H1 (cell line): Measurements from ENCODE around the gene PLN. TPM values are rescaled to one million over a fixed set of nuclear protein-coding genes. Genes with fewer than 3 reads are reported as not detected.

ENCODE experiments used
- CTCF ChIA-PET: fragments of 300-600 bp; sonication (Branson Sonifier 250); formaldehyde crosslinking; loops from one replicate; lab custom pipeline; 2021; ENCODE audit not compliant: partially characterized antibody; lab: Charles Lee
- POLR2A ChIA-PET: fragments of 300-600 bp; sonication (Branson Sonifier 250); formaldehyde crosslinking; loops from one replicate; lab custom pipeline; 2021; ENCODE audit warnings: inconsistent platforms; ENCODE audit not compliant: partially characterized antibody; lab: Charles Lee
- DNase-seq, 2 experiments: peaks; one replicate each; pipeline versions ENCODE4 v3.0.0 to v3.0.0-alpha.2; 2010 to 2022; ENCODE audit warnings: low spot score in 2 of 2, low read depth in 1 of 2, mixed read lengths in 1 of 2
- FAIRE-seq: peaks from 2 replicates; lab custom pipeline; 2011; peaks lifted over from hg19 to GRCh38; lab: Jason Lieb, UNC
- H2AFZ ChIP-seq: 2 replicates; pipeline ENCODE4 v1.8.1; 2012; ENCODE audit warnings: low read length, inconsistent platforms
- H2AK5ac ChIP-seq: 2 replicates; pipeline ENCODE4 v1.6.1; 2013; ENCODE audit warnings: low read depth, low read length
- H2BK120ac ChIP-seq: replicated peaks from 2 replicates; pipeline ENCODE3; 2013; ENCODE audit warnings: low read depth, low read length, inconsistent platforms
- H2BK12ac ChIP-seq: 2 replicates; pipeline ENCODE4 v1.6.1; 2013; ENCODE audit warnings: low read depth, low read length
- H2BK15ac ChIP-seq: 2 replicates; pipeline ENCODE4 v1.6.1; 2013; ENCODE audit warnings: low read length
- H2BK20ac ChIP-seq: 2 replicates; pipeline ENCODE4 v1.6.1; 2013; ENCODE audit warnings: low read length
- H2BK5ac ChIP-seq: 2 replicates; pipeline ENCODE4 v1.6.1; 2013; ENCODE audit warnings: low read depth, low read length
- H3K14ac ChIP-seq: 2 replicates; pipeline ENCODE4 v1.6.1; 2013; ENCODE audit warnings: inconsistent platforms; ENCODE audit not compliant: insufficient read length
- H3K18ac ChIP-seq: 2 replicates; pipeline ENCODE4 v1.6.1; 2013; ENCODE audit warnings: low read length; ENCODE audit errors: extremely low read depth
- H3K23ac ChIP-seq: 2 replicates; pipeline ENCODE4 v1.6.1; 2013; ENCODE audit warnings: inconsistent platforms; ENCODE audit not compliant: insufficient read length
- H3K23me2 ChIP-seq: 2 replicates; pipeline ENCODE4 v1.6.1; 2013; ENCODE audit warnings: low read depth, low read length
- H3K27ac ChIP-seq: 2 replicates; pipeline ENCODE4 v1.6.1; 2011; ENCODE audit warnings: low read depth, low read length, inconsistent platforms
- H3K27me3 ChIP-seq, 4 experiments: replicated peaks in 1 of 4; 1 replicate in 1 of 4; 2 replicates in 3 of 4; pipeline versions ENCODE4 v1.6.1 to v1.8.1; 2011 to 2013; ENCODE audit warnings: low read length in 3 of 4, mild to moderate bottlenecking in 3 of 4, inconsistent platforms in 2 of 4, mixed read lengths in 2 of 4, moderate library complexity in 1 of 4; ENCODE audit not compliant: control insufficient read depth in 3 of 4, insufficient read depth in 3 of 4; ENCODE audit errors: extremely low read depth in 1 of 4
- H3K36me3 ChIP-seq, 4 experiments: 2 replicates each; pipeline versions ENCODE4 v1.6.1 to v1.8.1; 2011 to 2013; ENCODE audit warnings: mild to moderate bottlenecking in 4 of 4, low read length in 3 of 4, moderate library complexity in 2 of 4, control low read depth in 1 of 4, inconsistent platforms in 1 of 4; ENCODE audit not compliant: insufficient read depth in 4 of 4, control insufficient read depth in 2 of 4
- H3K4ac ChIP-seq: replicated peaks from 2 replicates; pipeline ENCODE3; 2013; ENCODE audit warnings: low read length, low read depth, mixed read lengths, inconsistent platforms; ENCODE audit not compliant: insufficient read length
- H3K4me1 ChIP-seq, 4 experiments: replicated peaks in 1 of 4; 1 replicate in 1 of 4; 2 replicates in 3 of 4; pipeline versions ENCODE4 v1.6.1 to v1.8.1; 2011 to 2013; ENCODE audit warnings: low read length in 3 of 4, inconsistent platforms in 2 of 4, mixed read lengths in 1 of 4; ENCODE audit not compliant: insufficient read depth in 4 of 4, control insufficient read depth in 3 of 4
- H3K4me2 ChIP-seq, 2 experiments: 2 replicates each; pipeline versions ENCODE4 v1.6.1 to v1.8.1; 2011 to 2013; ENCODE audit warnings: low read depth in 2 of 2, low read length in 2 of 2, control low read depth in 1 of 2, inconsistent platforms in 1 of 2, mild to moderate bottlenecking in 1 of 2; ENCODE audit not compliant: insufficient read depth in 1 of 2
- H3K4me3 ChIP-seq, 4 experiments: fragments of 200-600, 300-600 bp in 1 of 4; sonication (generic), shearing (Covaris generic), sonication (Bioruptor Twin) in 1 of 4; 2 replicates each; pipeline versions ENCODE4 v1.5.1 to v1.8.1; 2011 to 2016; ENCODE audit warnings: low read length in 4 of 4, low read depth in 3 of 4, control low read depth in 2 of 4, inconsistent platforms in 2 of 4, mild to moderate bottlenecking in 2 of 4, mixed read lengths in 1 of 4, moderate library complexity in 1 of 4; ENCODE audit not compliant: insufficient read depth in 2 of 4; ENCODE audit errors: extremely low read depth in 1 of 4
- H3K56ac ChIP-seq: replicated peaks from 2 replicates; pipeline ENCODE3; 2013; ENCODE audit warnings: low read depth, mild to moderate bottlenecking, mixed read lengths, low read length, inconsistent platforms; ENCODE audit not compliant: insufficient read length
- H3K79me1 ChIP-seq: 2 replicates; pipeline ENCODE4 v1.6.1; 2013; ENCODE audit warnings: low read depth, low read length, control low read depth
- H3K79me2 ChIP-seq, 2 experiments: 2 replicates each; pipeline versions ENCODE4 v1.6.1 to v1.8.1; 2012 to 2013; ENCODE audit warnings: low read length in 2 of 2, mild to moderate bottlenecking in 2 of 2, inconsistent platforms in 1 of 2; ENCODE audit not compliant: insufficient read depth in 2 of 2, control insufficient read depth in 1 of 2
- H3K9ac ChIP-seq, 4 experiments: replicated peaks in 1 of 4; 1 replicate in 1 of 4; 2 replicates in 3 of 4; pipeline versions ENCODE4 v1.6.1 to v1.8.1; 2011 to 2013; ENCODE audit warnings: low read depth in 3 of 4, low read length in 3 of 4, control low read depth in 2 of 4, mild to moderate bottlenecking in 2 of 4, moderate library complexity in 2 of 4, inconsistent platforms in 1 of 4; ENCODE audit errors: extremely low read depth in 1 of 4
- H3K9me3 ChIP-seq, 2 experiments: 2 replicates each; pipeline versions ENCODE4 v1.6.1 to v1.8.1; 2012 to 2013; ENCODE audit warnings: mild to moderate bottlenecking in 2 of 2, moderate library complexity in 2 of 2, control low read depth in 1 of 2, inconsistent platforms in 1 of 2, low read depth in 1 of 2, low read length in 1 of 2, mixed read lengths in 1 of 2; ENCODE audit not compliant: insufficient read depth in 2 of 2
- H4K20me1 ChIP-seq, 2 experiments: replicated peaks in 1 of 2; 2 replicates each; pipeline versions ENCODE3 to v1.8.1; 2011 to 2013; ENCODE audit warnings: inconsistent platforms in 2 of 2, low read length in 2 of 2, mild to moderate bottlenecking in 1 of 2; ENCODE audit not compliant: insufficient read depth in 2 of 2, control insufficient read depth in 1 of 2
- H4K5ac ChIP-seq: 2 replicates; pipeline ENCODE4 v1.6.1; 2013; ENCODE audit warnings: low read length, low read depth, mixed read lengths, inconsistent platforms; ENCODE audit not compliant: insufficient read length
- H4K8ac ChIP-seq: 2 replicates; pipeline ENCODE4 v1.8.0; 2013; ENCODE audit warnings: mild to moderate bottlenecking, moderate library complexity, low read length, inconsistent platforms; ENCODE audit not compliant: insufficient read depth; ENCODE audit errors: extremely low read depth
- H4K91ac ChIP-seq: replicated peaks from 2 replicates; pipeline ENCODE3; 2013; ENCODE audit warnings: low read length, mixed read lengths, inconsistent platforms; ENCODE audit not compliant: insufficient read length
- ASH2L ChIP-seq: fragments of 200-600, 300-600 bp; sonication (generic); IDR thresholded peaks from one replicate; pipeline ENCODE4 v1.7.1; 2017; ENCODE audit warnings: low read length
- CHD1 ChIP-seq: IDR thresholded peaks from 2 replicates; pipeline ENCODE4 v1.6.1; 2012; ENCODE audit warnings: low read depth, low read length, improper control_type of control experiment
- EP300 ChIP-seq, 2 experiments: IDR thresholded peaks; 1 replicate in 1 of 2; 2 replicates in 1 of 2; pipeline ENCODE4 v1.6.1; 2011 to 2012; ENCODE audit warnings: low read depth in 2 of 2, low read length in 2 of 2, mild to moderate bottlenecking in 2 of 2, borderline replicate concordance in 1 of 2, inconsistent platforms in 1 of 2, moderate library complexity in 1 of 2
- PHF8 ChIP-seq: fragments of 200-600 bp; sonication (generic); conservative IDR thresholded peaks from 2 replicates; pipeline ENCODE4 v1.7.1; 2012; ENCODE audit warnings: low read depth, mild to moderate bottlenecking, inconsistent platforms, low read length, moderate library complexity
- TCF12 ChIP-seq: IDR thresholded peaks from 2 replicates; pipeline ENCODE4 v1.6.1; 2011; ENCODE audit warnings: low read depth, mild to moderate bottlenecking, low read length
- ZNF274 ChIP-seq: IDR thresholded peaks from 2 replicates; pipeline ENCODE4 v1.7.0; 2012; ENCODE audit warnings: low read length, borderline replicate concordance; ENCODE audit errors: extremely low read depth
- WGBS, 2 experiments: shearing (Covaris generic) in 1 of 2; methylation state at CpG; one replicate each; pipeline versions ENCODE4 v1.1.6 to v1.1.7; 2013 to 2015; ENCODE audit warnings: low lambda C conversion rate in 2 of 2, mixed read lengths in 2 of 2, inconsistent platforms in 1 of 2, low coverage in 1 of 2, missing lambda C conversion rate in 1 of 2; ENCODE audit not compliant: insufficient replicate concordance in 2 of 2, insufficient coverage in 1 of 2, insufficient read length in 1 of 2; ENCODE audit errors: extremely low coverage in 1 of 2, missing lambda C conversion rate in 1 of 2; 5-methylcytosine and 5-hydroxymethylcytosine counted together
- long read RNA-seq, 2 experiments: library from RNA in 1 of 2; library from capped mRNA in 1 of 2; stranded (forward); transcript quantifications; one replicate each; pipeline ENCODE4 v2.0.0, GENCODE V29; 2021; ENCODE audit warnings: inconsistent platforms in 1 of 2
- polyA minus RNA-seq, 3 experiments: library from RNA; depleted of rRNA, polyadenylated mRNA; stranded (reverse); fragments of >200 nt; gene quantifications; 1 replicate in 2 of 3; 2 replicates in 1 of 3; pipeline ENCODE4 v1.2.3, GENCODE V29; 2011
- polyA plus RNA-seq, 7 experiments: library from polyadenylated mRNA; depleted of rRNA in 3 of 7; stranded (reverse) in 5 of 7; unstranded in 2 of 7; fragments of >200 nt in 5 of 7; fragments of 200-250 nt in 2 of 7; gene quantifications; 1 replicate in 5 of 7; 2 replicates in 1 of 7; 4 replicates in 1 of 7; pipeline versions ENCODE4 v1.2.1 to v1.2.3, GENCODE V29; 2011 to 2013; ENCODE audit warnings: missing spikeins in 2 of 7, mixed read lengths in 2 of 7
- total RNA-seq: library from RNA; stranded (reverse); fragmentation: NEBNext Ultra II Directional; extraction: Animal tissue kit (Norgen Biotek cat#: 25700); gene quantifications from 2 replicates; pipeline ENCODE4 v1.2.1, GENCODE V29; 2021

PLN gene
- not detected in 2 replicates for total RNA-seq
- 0.03 TPM in 1 of 2 replicates, not detected in the other for polyA plus RNA-seq (2011; rRNA removed)
- not detected for polyA plus RNA-seq (2011; cell fraction: cytosol; rRNA removed)
- polyA plus RNA-seq (2011; cell fraction: nucleus; rRNA removed) = not detected
- polyA plus RNA-seq (2012, experiment 1 of 2) = not detected in 4 replicates
- polyA plus RNA-seq (2012, experiment 2 of 2) = not detected
- not detected for polyA plus RNA-seq (2013, experiment 1 of 2)
- not detected for polyA plus RNA-seq (2013, experiment 2 of 2)
- polyA minus RNA-seq (2011; rRNA and poly(A)+ RNA removed) = not detected in 2 replicates
- polyA minus RNA-seq (2011; cell fraction: cytosol; rRNA and poly(A)+ RNA removed) = not detected
- 0.40 TPM for polyA minus RNA-seq (2011; cell fraction: nucleus; rRNA and poly(A)+ RNA removed)
- long read RNA-seq, experiment 1 = 0 reads
- long read RNA-seq, experiment 2 = 0 reads

- H2BK15ac ChIP-seq = no peak within 1 kb of the TSS
- H3K56ac ChIP-seq = no peak within 1 kb of the TSS
- no peak within 1 kb of the TSS for H3K23ac ChIP-seq
- H3K4me1 ChIP-seq = no peaks in the 10 kb centered on the region; a peak in 1 of 7 replicates
- H3K9me3 ChIP-seq = no peaks in the 10 kb centered on the region
- H2AFZ ChIP-seq = no peak within 1 kb of the TSS
- no peaks in the 10 kb centered on the region for H3K36me3 ChIP-seq
- no peaks in the 10 kb centered on the region for H4K20me1 ChIP-seq
- H2AK5ac ChIP-seq = no peak within 1 kb of the TSS
- no peak within 1 kb of the TSS for H3K4me3 ChIP-seq
- H3K4ac ChIP-seq = no peak within 1 kb of the TSS
- 92% methylated on average over 3 of the region's 3 CpGs; no CpG with 5 or more reads in 1 of the 2 experiments for WGBS, 2 experiments
- H3K27ac ChIP-seq = no peak within 1 kb of the TSS
- H3K14ac ChIP-seq = no peak within 1 kb of the TSS
- H2BK12ac ChIP-seq = no peak within 1 kb of the TSS
- no peak within 1 kb of the TSS for H2BK5ac ChIP-seq
- no peak within 1 kb of the TSS for H4K8ac ChIP-seq
- H2BK120ac ChIP-seq = no peak within 1 kb of the TSS
- no peaks in the 10 kb centered on the region for H3K23me2 ChIP-seq
- no peak for DNase-seq
- H3K9ac ChIP-seq = no peak within 1 kb of the TSS
- no peaks in the 10 kb centered on the region for H3K27me3 ChIP-seq
- H4K5ac ChIP-seq = no peak within 1 kb of the TSS
- ChIA-PET POLR2A (no interaction called here), CTCF (interaction anchor here (0.8 to 5.0 kb wide), 7 partner anchors 11 to 263 kb away, joined by 3 to 31 read pairs (median 4); no protein-coding TSS in a partner anchor)
- no peak within 1 kb of the TSS for H2BK20ac ChIP-seq
- no peak within 1 kb of the TSS for H3K18ac ChIP-seq
- H3K79me1 ChIP-seq = no peaks in the 10 kb centered on the region
- no peak for FAIRE-seq
- H4K91ac ChIP-seq = no peak within 1 kb of the TSS
- peaks cover 0 to 11% of the 10 kb centered on the region in 2 experiments; a peak in 2 of 4 replicates for H3K79me2 ChIP-seq
- no peak within 1 kb of the TSS for H3K4me2 ChIP-seq
- TF ChIP-seq EP300 (IDR thresholded peaks at IDR 0.05; ENCODE audit: borderline replicate concordance in 1 of 2, low read depth in 2 of 2, low read length in 2 of 2) (no peak), ZNF274 (no peak), CHD1 (no peak), PHF8 (no peak), ASH2L (no peak), TCF12 (no peak)
These were observed at the start of gene PLN for GRCh38 chr6:118548136-118548535. Gene PLN (plus strand): TSS chr6:118548296. CDS start chr6:118558922, 10,626 bp downstream.
